HUDEP-2 (cell line): ENCODE results near the gene FAM53B.

ENCODE experiments used
- DNase-seq, 76 experiments: peaks; one replicate each; lab custom pipeline; 2025; ENCODE audit not compliant: unreplicated experiment in 76 of 76; lab: John Stamatoyannopoulos, UW

Gene FAM53B

DNA sequence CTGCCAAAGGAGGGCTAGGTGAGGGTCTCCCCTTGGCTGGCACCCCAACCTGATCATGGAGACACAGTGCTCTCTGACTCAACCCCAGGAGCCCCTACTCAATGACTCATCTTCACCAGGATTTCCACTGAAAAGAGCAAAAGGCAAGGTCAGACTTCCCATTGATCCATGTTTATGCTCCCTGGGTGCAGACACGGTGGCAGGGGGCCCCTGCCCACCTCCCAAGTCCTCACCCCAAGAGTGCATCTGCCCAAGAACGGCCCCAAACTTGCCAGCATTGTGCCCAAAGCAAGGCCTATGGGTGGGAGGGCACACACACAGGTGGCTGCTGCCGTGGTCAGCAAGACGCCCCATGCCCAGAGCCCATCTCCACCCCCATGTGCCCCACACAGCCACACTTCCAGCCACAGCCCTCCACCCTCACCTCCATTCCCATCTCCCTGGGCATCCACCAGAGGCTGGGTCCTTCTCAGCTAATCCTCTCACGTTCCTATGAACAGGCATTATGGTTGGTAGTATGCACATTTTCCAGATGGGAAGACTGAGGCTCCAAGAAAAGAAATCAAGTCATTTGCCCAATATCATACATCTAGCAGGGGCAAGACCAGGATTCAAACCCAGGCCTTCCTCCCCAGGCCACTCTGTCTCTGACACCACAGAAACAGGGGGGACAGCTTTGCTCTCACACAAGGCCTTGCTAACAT is 31.3 kb downstream of the FAM53B start:
- DNase-seq, result no peak

DNA sequence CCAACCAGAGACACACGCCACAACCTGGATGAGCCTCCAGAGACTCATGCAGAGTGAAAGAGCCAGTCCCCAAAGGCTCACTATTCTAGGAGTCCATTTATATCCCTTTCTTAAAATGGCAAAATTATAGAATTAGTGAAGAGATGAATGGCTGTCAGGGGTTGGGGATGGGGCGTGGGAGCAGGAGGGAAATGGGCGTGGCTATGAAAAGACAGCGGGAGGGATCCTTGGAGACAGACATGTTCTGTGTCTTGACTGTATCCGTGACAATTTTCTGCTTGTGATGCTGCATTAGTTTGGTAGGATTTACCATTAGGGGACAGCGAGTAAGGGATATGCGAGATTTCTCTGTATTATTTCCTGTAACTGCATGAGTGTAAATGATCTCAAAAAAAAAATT is 33.0 kb downstream of the FAM53B start:
- no peak for DNase-seq

DNA sequence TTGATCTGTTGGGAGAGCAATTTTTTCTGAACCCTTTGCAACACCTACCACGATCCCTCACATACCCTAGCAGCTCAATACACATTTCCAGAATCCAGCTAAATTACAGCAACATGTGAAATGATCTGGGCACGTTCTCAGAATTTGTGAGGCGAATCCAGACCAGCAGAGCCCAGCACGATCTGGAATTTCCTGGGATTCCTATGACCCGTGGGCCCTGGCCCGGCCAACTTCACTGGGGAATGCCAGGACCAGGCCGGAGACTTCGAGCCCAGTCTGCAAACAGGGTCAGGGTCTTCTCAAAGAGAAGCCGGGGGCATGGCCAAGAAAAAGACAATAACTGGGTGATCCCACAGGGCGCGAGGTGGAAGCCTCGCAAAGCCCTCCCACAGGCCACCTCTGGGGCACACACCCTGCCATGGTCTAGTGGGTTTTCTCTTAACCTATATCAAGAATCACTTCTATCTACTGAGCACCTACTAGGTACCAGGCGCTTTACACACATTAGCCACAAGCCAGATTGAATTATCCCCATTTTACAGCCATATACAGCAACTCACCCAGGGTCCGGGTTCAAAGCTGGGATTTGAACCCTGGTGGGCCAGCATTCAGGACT is 33.8 kb downstream of the FAM53B start:
- DNase-seq, result no peak

DNA sequence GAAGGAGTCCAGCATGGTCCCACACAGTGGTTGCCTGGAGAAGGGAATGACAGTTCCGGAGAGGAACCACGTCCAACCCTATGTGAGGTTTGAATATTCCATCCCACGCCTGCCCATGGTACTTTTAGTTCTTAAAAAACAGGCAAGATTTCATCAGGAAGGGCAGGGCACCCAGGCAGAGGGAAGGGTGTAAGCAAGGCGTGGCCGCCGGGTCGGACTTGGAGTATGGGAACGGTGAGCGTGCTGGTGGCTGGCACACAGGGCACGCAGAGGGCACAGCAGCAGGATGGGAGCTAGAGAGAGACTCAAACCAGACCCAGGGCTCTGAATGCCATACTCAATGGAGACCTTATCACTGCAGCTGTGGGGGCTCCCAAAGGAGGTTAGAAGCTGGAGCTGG is 34.3 kb downstream of the FAM53B start:
- peak in 31 of 76 experiments; percentile 7 to 59 (median 31) for DNase-seq

DNA sequence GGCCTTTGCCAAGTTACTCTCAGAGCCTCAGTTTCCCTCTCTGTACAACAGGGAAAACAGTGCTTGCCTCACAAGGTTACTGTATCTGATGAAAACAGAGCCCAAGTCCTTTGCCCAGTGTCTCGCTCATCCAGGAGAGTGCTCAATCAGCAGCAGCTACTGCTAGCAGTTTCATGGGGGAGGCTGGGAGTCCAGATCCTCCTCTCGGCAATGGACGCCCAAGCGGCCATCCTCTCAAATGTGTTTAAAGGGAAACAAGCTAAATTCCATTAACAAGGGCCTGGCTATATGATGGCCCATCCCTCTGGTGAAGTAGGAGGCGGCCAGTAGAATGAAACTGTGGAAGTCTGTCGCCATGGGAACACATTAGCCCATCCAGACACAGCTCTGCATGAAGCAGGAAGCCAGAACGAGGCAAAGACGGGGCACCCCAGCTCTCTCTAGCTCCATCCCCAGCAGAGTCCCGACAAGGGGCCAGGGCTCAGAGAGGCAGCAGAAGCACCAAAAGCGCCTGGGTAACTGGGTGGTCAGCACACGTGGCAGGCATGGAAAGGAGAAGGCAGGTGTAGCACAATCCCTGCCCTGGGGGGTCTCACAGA is 35.2 kb downstream of the FAM53B start:
- DNase-seq, result no peak

DNA sequence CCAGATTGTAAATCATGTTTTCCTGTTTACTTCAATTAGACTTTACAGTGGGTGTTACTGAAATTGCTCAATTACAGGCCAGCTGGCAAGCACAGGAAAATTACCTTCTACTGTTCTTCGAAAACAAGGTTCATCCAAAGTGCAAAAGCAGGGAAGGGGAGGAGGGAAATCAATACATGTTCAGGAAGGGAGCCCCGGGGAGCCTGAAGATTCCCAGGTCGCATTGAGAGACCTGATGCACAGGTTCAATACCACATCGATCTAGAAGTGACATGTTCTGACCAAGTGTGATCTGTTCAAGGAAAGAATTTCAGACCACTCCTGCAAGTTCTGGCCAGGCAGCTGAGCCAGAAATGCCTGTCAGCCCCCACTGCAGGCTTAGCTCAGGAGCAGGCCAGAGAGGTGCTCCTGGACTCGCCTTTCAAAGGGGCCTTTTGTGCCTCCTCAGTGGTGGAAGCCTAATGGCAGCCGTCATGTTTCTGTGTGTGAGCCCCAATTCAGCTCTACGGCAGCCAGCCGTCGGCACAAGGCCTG is 35.9 kb downstream of the FAM53B start:
- no peak for DNase-seq

DNA sequence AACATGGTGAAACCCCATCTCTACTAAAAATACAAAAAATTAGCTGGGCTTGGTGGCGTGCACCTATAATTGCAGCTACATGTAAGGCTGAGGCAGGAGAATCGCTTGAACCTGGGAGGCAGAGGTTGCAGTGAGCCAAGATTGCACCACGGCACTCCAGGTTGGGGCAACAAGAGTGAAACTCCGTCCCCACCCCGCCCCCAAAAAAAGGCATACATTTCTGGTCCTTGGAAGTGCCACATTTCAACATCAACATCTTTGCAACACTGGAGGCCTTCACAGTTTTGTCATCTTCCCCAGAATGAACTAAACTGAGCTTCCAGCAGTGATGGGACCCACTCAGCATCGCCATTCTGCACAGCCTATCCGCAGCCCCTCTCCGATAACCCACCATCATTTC is 36.6 kb downstream of the FAM53B start:
- no peak for DNase-seq

DNA sequence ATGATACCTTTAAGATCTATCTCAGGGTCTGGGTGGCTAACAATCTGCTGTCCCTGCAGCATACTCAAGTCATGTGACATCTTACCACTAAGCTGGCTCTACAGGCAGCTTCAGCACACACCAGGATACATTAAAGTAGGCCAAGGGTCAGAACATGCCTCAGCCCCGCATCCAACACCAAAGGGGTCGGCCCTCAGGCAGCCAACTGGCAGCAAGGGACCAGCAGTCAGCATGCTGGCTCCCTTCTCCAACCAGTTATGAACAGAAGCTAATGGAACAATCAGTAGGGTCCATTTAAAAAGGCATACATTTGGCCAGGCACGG is 37.1 kb downstream of the FAM53B start:
- no peak for DNase-seq

DNA sequence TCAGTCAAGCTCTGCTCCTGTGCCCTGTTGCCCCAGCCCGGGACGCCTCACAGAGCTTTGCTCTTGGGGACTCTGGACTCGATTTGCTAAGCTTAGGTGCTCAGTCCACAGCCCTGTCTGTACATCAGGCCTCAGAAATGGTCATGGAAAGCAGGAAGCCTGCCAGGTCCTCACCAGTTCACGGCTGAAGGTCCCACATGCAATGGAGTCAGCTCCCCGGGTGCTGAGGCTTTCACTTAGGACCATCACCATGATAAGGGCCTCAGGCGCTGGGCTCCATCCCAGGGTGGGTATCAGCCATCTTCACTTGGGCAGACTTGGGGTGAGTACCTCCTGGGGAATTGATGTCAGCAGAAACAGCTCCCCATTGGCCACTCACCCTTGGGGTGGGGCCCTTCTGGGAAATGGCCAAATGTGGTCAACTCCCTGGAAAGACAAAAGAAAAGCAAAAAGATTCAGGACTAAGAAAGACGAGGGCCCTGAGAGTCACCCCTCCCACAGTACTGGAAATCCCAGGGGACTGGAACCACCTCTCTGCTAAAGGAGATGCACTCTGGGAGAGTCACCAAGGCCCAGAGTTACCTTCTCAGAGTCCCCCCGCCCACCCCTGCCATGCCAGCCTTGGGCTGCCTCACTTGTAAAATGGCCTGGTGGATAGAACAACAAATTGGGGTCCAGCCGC is 37.6 kb downstream of the FAM53B start:
- peak in 4 of 76 experiments; percentile 10 to 30 (median 28) for DNase-seq

DNA sequence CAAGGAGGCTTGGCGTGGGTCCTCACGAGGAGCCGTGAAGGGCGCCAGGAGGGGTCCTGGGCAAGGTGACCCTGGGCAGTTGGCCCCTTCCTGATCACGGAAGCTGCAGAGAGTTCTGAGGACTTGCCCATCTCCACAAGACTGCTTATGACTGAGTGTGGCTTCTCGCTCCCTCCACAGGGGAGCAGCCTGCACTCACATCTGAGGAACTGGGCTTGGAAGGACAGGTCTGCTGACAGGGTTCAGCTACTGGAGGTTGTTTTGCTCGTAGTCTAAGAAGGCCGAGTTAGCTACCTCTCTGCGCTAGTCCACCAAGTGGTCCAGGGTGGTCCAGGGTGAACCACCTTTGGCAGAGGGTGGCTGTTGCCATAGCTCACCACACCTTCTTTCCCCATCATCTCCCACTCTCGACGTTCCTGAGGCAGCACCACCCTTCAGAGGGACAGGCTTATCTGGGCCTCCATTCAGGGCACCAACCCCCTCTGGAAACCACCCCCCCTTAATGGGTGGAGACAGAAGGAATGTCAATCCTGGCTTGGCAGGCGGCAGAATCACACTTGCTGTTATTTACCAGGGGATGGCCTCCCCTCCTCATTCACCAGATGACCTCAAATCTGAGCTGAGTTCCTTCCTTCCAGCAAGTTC is 38.2 kb downstream of the FAM53B start:
- peak in 18 of 76 experiments; percentile 4 to 32 (median 20) for DNase-seq

DNA sequence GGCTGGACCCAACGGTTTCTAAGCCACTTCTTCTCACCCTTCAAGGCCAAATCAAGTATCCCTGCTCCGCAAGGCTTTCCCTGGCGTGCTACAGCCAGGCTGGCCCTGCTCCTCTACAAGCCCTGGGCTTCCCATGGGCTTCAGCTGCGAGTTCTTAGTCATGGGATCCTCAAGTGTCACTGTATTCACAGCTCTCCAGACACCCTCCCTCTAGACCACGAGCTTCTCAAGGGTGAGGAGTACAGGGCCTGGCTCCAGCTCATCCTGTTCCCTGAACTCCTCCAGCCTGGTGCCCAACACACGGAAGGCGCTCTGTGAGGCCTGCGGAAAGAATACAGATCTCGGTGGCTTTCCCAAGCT is 38.8 kb downstream of the FAM53B start:
- DNase-seq, result no peak

DNA sequence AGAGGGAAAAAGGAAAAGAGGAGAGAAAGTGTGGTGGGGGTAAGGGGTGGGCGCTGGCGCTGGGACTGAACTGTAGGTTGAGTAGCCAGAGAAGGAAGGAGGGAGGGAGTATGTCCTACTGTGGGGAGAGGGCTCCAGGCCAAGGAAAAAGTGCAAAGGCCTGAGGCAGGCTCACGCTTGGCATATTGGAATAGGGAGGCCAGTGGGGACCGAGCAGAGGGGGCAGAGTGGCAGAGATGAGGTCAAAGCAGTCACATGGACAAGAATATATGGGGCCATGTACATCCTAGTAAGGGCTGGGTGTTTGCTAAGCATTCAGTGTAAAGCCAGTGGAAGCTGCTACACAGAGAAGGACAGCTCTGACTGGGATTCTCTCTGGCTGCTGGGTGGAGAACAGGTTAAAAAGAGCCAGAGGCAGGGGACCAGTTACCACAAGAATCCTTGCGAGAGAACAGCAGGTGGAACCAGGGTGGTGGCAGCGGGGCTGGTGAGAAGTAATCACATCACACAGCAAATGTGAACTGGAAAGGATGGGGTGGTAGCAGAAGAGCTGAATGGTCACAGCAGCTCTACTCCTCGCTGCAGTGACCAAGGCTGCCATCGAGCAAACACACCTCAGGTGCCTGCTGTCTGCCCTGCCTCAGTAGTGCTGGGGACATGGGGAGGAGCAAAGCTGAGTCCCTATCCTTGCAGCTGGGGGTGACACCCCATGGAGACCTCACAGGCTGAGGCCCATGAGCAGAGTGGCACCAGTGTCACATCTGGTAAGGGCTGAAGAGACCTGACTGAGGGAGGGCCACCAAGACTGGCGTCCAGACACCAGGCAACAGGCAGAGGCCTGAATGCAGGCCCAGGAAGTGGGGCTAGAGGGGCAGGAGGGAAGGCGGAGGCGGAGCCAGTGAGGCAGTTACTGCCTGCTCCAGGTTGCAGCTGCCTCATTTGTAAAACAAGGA is 39.5 kb downstream of the FAM53B start:
- DNase-seq, result no peak

DNA sequence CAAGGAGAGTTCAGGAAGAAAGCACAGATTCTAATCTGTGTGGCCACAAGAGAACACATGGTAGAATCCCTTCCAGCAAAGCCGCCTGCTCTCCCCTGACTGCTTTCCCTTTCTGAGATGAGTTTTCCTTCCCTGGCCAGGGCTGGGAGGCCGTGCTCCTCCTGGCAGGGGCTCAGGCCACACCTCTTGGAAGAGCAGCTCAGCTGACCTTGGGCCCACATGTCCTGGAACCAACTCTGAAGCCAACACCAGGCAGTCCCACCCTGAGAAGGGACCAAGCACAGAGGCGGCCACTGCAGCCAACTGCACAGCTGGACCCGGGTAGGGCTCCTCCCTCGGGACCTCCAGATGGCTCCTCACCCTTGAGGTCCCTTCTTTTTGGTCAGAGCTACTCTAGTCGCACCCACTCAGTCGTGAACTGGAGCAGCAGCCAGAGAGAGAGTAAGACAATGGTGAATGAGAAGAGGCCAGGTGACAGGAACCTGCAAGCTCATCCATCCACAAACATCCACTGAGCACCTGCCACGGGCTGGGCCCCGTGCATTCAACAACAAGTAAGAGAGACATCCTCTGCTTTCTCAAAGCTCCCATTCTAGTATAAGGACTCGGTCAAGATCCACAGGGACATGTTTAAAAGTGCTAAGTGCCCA is 40.3 kb downstream of the FAM53B start:
- no peak for DNase-seq

DNA sequence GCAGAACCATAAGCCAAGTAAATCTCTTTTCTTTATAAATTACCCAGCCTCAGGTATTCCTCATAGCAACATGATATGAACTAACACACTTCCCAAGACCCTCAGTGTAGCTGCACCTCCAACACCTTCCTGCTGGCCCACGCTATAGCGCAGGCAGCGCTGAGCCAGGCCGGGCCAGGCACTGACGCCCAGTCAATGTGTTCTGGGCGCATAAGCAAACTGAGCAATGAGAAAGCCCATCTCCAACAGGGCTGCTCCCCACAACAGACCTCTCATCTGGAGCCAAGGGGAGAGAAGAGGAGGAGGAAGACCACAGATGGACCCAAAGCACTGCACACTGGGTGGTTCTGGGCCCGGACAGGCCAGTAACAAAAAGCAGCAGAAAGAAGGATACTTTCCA is 40.8 kb downstream of the FAM53B start:
- no peak for DNase-seq

DNA sequence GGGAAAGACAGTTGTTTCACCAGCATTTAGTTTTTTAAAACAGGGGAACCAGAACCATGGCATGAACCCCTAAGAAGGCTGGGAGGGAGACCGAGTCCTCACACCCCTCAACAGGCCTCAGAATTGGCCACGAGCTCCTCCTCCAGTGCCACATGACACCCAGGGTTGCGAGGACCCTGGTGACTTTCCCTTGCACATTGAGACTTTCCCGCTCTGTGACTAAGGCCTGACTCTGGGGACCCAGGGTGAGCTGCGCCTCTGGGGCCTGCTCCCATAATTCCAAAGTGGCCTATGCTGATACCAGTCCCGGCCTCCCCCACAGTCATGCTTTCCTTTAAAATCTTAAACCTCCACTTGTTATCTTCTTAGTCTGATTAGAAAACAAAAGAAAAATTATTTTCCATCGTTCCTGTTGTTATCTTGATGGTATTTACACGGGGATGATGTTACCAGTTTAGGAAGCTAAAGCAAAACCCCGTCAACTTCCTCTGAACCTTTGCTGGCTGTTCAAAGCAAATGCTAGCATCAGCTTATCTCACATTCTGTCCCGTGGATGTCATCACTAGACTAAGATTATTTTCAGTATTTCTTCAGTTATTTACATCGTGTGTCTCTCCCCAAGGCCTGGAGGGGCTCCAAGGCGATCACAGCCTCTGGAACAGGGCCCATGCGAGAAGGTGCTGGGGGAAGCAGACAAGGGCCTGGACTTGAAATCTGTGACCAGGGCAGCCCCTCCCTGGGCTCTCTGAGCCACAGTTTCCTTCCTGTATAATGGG is 42.1 kb downstream of the FAM53B start:
- DNase-seq, result peak in 41 of 76 experiments; percentile 7 to 58 (median 34)

DNA sequence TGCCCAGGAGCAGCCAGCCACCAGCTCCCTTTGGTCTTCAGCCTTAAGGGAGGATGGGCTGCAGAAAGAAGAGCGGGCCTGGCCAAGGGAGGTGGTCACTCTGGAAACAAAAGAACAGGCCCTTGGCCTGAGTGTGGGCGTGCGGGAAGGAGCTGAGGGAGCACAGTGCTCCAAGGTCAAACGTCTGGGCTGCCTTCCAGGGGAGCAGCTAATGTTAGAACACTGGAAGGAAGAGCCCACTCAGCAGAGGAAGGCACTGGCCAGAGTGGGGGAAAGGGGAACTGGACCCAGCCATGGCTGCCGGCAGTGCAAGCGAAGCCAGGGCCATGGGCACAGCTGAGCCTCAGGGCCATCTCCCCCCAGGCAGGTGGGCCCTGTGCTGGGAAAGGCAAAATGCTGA is 42.7 kb downstream of the FAM53B start:
- peak in 4 of 76 experiments; percentile 12 to 34 (median 16) for DNase-seq

DNA sequence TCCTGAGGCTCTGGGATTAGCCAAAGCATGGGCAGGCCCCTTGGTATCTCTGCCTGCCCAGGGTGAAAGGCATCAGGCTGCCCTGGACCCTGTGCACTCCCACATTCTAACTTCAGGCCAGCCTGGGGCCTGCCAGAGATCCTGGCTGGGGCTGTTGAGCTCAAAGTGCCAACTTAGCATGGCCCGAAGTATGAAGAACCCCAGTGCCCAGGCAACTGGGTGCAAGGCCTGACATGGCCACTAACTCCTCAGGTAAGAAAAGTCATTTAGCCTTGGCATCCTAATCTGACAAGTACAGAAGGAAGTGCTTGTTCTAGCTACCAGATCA is 43.2 kb downstream of the FAM53B start:
- DNase-seq, result no peak

DNA sequence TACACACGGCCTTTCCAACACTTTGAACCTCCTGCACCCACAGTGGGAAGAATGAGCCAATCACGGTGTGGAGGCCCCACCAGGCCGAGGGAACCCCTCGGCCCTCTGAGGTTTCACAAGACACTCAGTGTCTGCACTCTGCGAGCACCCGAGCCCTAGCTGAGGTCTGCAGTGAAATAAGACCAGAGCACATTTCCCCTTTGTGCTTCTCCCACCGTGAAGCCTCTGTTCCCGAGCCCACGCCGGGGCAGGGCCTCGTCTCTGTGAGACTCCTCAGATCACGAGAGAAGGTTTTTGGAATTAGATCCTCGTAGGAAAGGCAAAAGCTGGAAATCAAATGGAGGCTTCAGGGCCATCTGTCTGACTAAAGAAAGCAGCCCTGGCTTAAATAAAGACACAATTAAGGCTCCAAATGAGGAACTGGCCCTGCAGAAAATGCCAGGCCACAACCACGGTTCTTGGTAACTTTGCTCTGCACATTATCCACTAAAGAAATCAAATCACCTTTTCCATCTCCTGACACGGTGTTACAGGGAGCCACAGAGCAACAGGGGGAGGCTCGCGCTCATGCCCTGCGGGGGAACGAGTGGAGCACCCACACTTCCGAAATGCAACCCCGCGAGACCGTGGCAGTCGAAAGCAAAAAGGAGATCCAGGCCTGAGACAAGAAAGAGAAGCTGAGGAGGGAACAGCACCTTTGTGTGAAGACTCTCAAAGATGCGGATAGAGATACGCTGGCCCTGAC is 43.7 kb downstream of the FAM53B start:
- DNase-seq, result no peak
